Colonic mucosa (tissue), 4 donors: ENCODE measurements around the gene TRPV2. TPM values are rescaled to one million over a fixed set of nuclear protein-coding genes. Genes with fewer than 3 reads are reported as not detected.

Experiments used
- DNase-seq: peaks from one replicate; pipeline ENCODE4 v3.0.0-alpha.2; 2020
- H3K27ac ChIP-seq: fragments of 200-600 bp; one replicate; pipeline ENCODE4 v1.8.0; 2021
- H3K27me3 ChIP-seq: fragments of 200-600 bp; one replicate; pipeline ENCODE4 v1.8.0; 2021
- H3K36me3 ChIP-seq: fragments of 200-600 bp; one replicate; pipeline ENCODE4 v1.8.0; 2021
- H3K4me1 ChIP-seq: fragments of 200-600 bp; one replicate; pipeline ENCODE4 v1.8.0; 2021; ENCODE audit warnings: mild to moderate bottlenecking
- H3K4me3 ChIP-seq: fragments of 200-600 bp; one replicate; pipeline ENCODE4 v1.8.0; 2021
- H3K9ac ChIP-seq, 2 donors: one replicate each; pipeline ENCODE4 v1.7.0; 2013; ENCODE audit warnings: control low read depth in 2 of 2, low read depth in 2 of 2, low read length in 2 of 2
- H3K9me3 ChIP-seq: fragments of 200-600 bp; one replicate; pipeline ENCODE4 v1.8.0; 2021
- intact Hi-C: fragments of 100-400 bp; cut with DNase I; formaldehyde crosslinking; loops from one replicate; pipeline ENCODE4 v1.14.1; 2022
- total RNA-seq, 2 donors: library from RNA; stranded (reverse); fragmentation: NEBNext Ultra II Directional in 1 of 2; extraction: Animal tissue kit (Norgen Biotek cat#: 25700) in 1 of 2; gene quantifications; one replicate each; pipeline ENCODE4 v1.2.1, GENCODE V29; 2021
- TF ChIP-seq, protein P1 (sequence below): fragments of 200-600 bp; IDR thresholded peaks from one replicate; pipeline ENCODE4 v1.8.0; 2022; ENCODE audit warnings: antibody characterized with exemption, mild to moderate bottlenecking
- donor health status: healthy.
- donor health status: DM: no; HTN: no; CAD: no.
- donor health status: DM: no; HTN: no; CAD: no.

TRPV2 gene
- total RNA-seq, result 1 to 10 TPM; 5.4 to 7.4 TPM

DNA sequence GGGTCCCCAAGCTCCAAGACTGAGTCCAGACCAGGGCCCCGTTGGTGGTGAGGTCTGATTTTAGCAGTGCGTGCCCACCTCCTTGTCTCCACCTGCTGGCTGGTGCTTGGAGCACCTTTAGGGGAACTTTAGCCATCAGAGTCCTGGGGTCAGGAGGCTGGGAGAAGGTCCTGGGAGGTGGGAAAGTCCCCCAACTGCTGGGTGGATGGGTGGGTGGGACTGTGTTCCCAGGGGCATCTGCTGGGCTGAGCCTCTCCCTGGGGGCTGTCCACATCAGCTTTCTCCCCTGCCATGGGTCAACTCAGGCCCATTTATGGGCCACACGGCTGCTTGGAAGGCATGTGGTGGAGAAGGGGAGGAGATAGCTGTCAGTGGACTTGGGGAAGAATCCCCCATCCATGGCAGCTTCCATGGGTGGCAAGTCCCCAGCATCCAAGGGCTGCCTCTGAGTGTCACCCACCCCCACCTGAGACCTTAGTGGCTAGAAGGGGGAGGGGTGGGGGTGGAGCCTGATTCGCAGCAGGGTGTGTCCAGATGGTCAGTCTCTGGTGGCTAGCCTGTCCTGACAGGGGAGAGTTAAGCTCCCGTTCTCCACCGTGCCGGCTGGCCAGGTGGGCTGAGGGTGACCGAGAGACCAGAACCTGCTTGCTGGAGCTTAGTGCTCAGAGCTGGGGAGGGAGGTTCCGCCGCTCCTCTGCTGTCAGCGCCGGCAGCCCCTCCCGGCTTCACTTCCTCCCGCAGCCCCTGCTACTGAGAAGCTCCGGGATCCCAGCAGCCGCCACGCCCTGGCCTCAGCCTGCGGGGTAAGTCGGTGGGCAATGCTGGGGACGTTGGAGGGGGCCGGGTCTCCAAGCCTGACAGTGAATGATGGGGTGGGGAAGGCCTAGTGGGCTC lies at the start of gene TRPV2:
TSS of gene TRPV2 (plus strand) at position 541 of the 894 bp plus-strand sequence. CDS start 2,098 bp downstream, outside the sequence.
- intact Hi-C loops, result loop anchor here (10.0 kb wide), 1 partner anchor 50 kb away; no protein-coding TSS in a partner anchor
- peak within 1 kb of the TSS; percentile 52 for H3K4me3 ChIP-seq
- H3K36me3 ChIP-seq, result no peaks in the 10 kb centered on the region
- peak; percentile 52 for DNase-seq
- peak within 1 kb of the TSS; percentile 84 for H3K27ac ChIP-seq
- H3K9ac ChIP-seq, result peak within 1 kb of the TSS; percentile 72 to 77
- TF ChIP-seq, protein P1, sequence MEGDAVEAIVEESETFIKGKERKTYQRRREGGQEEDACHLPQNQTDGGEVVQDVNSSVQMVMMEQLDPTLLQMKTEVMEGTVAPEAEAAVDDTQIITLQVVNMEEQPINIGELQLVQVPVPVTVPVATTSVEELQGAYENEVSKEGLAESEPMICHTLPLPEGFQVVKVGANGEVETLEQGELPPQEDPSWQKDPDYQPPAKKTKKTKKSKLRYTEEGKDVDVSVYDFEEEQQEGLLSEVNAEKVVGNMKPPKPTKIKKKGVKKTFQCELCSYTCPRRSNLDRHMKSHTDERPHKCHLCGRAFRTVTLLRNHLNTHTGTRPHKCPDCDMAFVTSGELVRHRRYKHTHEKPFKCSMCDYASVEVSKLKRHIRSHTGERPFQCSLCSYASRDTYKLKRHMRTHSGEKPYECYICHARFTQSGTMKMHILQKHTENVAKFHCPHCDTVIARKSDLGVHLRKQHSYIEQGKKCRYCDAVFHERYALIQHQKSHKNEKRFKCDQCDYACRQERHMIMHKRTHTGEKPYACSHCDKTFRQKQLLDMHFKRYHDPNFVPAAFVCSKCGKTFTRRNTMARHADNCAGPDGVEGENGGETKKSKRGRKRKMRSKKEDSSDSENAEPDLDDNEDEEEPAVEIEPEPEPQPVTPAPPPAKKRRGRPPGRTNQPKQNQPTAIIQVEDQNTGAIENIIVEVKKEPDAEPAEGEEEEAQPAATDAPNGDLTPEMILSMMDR, result peak; percentile 36
- no peaks in the 10 kb centered on the region for H3K27me3 ChIP-seq
- no peaks in the 10 kb centered on the region for H3K9me3 ChIP-seq
- peaks cover 5% of the 10 kb centered on the region for H3K4me1 ChIP-seq

- intact Hi-C loops, result no loop called here
- Histone ChIP-seq H3K4me3 (no peak overlapping the region), H3K9ac (no peak overlapping the region), H3K4me1 (no peaks in the 10 kb centered on the region), H3K27me3 (no peaks in the 10 kb centered on the region), H3K36me3 (no peaks in the 10 kb centered on the region), H3K9me3 (no peaks in the 10 kb centered on the region), H3K27ac (no peak overlapping the region)
- TF ChIP-seq, protein P1, result no peak
- no peak for DNase-seq
Observed at GRCh38 chr17:16371742-16372141, 43.6 kb upstream of the TRPV2 start.

GRCh38 chr17:16374146-16374938 lies 41.0 kb upstream of the TRPV2 start:
- Histone ChIP-seq H3K27ac (no peak overlapping the region), H3K9me3 (no peaks in the 10 kb centered on the region), H3K4me1 (no peaks in the 10 kb centered on the region), H3K9ac (no peak overlapping the region), H3K4me3 (no peak overlapping the region), H3K36me3 (no peaks in the 10 kb centered on the region), H3K27me3 (no peaks in the 10 kb centered on the region)
- TF ChIP-seq, protein P1, result no peak
- peak; percentile 42 for DNase-seq
- intact Hi-C loops, result no loop called here

DNA sequence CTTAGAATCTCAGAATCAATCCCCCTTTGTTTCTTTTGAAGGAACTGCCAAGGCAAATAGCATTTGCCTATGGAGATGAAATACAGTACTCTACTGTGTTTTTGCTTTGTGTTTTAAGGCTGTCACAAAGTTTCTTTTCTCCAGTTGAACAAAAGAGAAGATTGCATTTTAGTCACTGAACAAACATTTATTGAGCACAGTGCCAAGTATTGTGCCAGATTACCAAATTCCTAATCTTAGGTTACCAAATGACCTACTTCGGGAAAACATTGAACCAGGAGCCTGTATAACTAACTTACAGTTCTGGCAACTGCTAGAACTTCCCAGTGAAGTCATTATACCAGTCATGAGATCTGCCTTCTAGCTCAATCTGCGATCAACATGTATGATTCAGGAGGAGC lies 37.4 kb upstream of the TRPV2 start:
- intact Hi-C loops, result no loop called here
- Histone ChIP-seq H3K9ac (peak overlapping the region in 1 of 2 donors; percentile 15), H3K9me3 (no peaks in the 10 kb centered on the region), H3K4me3 (no peak overlapping the region), H3K27ac (peak overlapping the region; percentile 40), H3K36me3 (peaks cover 6% of the 10 kb centered on the region), H3K4me1 (peaks cover 7% of the 10 kb centered on the region), H3K27me3 (no peaks in the 10 kb centered on the region)
- peak; percentile 47 for DNase-seq
- TF ChIP-seq, protein P1, result no peak

DNA sequence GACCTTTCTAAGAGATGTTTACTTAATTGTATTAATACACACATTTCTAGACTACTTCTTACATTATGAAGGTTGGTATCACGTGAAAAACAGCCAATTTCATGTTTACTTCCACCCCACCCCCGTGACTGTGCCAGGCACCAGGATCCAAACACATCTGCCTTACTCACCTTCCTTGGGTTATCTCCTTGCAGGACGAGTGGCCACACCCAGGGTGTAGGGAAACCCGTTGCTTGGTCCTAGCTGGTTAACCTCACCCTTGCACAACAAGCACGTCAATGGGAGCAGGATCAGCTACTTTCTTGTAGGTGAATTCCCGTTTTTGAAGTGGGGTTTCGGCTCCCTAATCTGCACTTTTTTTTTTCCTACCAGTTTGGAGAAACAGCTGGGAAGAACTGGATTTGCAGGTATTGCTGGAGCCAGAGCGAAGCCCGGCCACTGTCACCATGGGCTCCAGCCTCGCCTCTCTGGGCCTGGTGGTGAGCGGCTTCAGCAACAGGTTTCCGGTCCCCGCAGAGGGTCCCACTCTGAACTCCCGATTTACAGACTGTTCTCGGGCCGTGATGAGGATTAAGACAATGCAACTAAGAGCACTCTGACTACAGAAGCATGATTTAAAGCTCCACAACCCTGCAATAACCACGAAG lies 36.6 kb upstream of the TRPV2 start:
- Histone ChIP-seq H3K9ac (peak overlapping the region in 1 of 2 donors; percentile 46), H3K27ac (peak overlapping the region; percentile 40), H3K9me3 (no peaks in the 10 kb centered on the region), H3K4me1 (peaks cover 10% of the 10 kb centered on the region), H3K4me3 (no peak overlapping the region), H3K27me3 (no peaks in the 10 kb centered on the region), H3K36me3 (peaks cover 11% of the 10 kb centered on the region)
- TF ChIP-seq, protein P1, result no peak
- peak; percentile 78 for DNase-seq
- intact Hi-C loops, result no loop called here
